Neural cell (in vitro differentiated cells): ENCODE results near the gene FAF1.

Experiments used
- EP300 ChIP-seq: fragments of 450-650 bp; conservative IDR thresholded peaks from 2 replicates; pipeline ENCODE4 v1.6.1; 2014; ENCODE audit warnings: antibody characterized with exemption, mild to moderate bottlenecking, moderate library complexity; ENCODE audit not compliant: poor library complexity, severe bottlenecking
- EZH2 ChIP-seq: fragments of 200-600, 300-800 bp; shearing (Covaris generic), sonication (generic); IDR thresholded peaks from 2 replicates; pipeline ENCODE4 v1.6.1; 2014; ENCODE audit warnings: antibody characterized with exemption, low read length, borderline replicate concordance, mild to moderate bottlenecking; ENCODE audit not compliant: insufficient read depth, poor library complexity, severe bottlenecking
- MXI1 ChIP-seq: fragments of 450-650 bp; conservative IDR thresholded peaks from 2 replicates; pipeline ENCODE4 v1.6.1; 2014; ENCODE audit warnings: antibody characterized with exemption, mild to moderate bottlenecking; ENCODE audit not compliant: poor library complexity, severe bottlenecking
- POLR2AphosphoS5 ChIP-seq: IDR thresholded peaks from 2 replicates; pipeline ENCODE4 v1.6.1; 2012
- RAD21 ChIP-seq: fragments of 450-650 bp; conservative IDR thresholded peaks from 2 replicates; pipeline ENCODE4 v1.6.1; 2014; ENCODE audit warnings: antibody characterized with exemption, mild to moderate bottlenecking, moderate library complexity
- REST ChIP-seq: IDR thresholded peaks from 2 replicates; pipeline ENCODE4 v1.6.1; 2012; ENCODE audit warnings: borderline replicate concordance
- SMC3 ChIP-seq: fragments of 450-650 bp; conservative IDR thresholded peaks from 2 replicates; pipeline ENCODE4 v1.6.1; 2014; ENCODE audit warnings: antibody characterized with exemption, mild to moderate bottlenecking, moderate library complexity; ENCODE audit not compliant: poor library complexity
- TAF1 ChIP-seq: IDR thresholded peaks from 2 replicates; pipeline ENCODE4 v1.6.1; 2012; ENCODE audit warnings: low read depth
- TF ChIP-seq, protein P1 (sequence below): fragments of 450-650 bp; IDR thresholded peaks from 2 replicates; pipeline ENCODE4 v1.5.1; 2014; ENCODE audit warnings: antibody characterized with exemption, mild to moderate bottlenecking, moderate library complexity; ENCODE audit not compliant: poor library complexity, severe bottlenecking

- TF ChIP-seq, protein P1, sequence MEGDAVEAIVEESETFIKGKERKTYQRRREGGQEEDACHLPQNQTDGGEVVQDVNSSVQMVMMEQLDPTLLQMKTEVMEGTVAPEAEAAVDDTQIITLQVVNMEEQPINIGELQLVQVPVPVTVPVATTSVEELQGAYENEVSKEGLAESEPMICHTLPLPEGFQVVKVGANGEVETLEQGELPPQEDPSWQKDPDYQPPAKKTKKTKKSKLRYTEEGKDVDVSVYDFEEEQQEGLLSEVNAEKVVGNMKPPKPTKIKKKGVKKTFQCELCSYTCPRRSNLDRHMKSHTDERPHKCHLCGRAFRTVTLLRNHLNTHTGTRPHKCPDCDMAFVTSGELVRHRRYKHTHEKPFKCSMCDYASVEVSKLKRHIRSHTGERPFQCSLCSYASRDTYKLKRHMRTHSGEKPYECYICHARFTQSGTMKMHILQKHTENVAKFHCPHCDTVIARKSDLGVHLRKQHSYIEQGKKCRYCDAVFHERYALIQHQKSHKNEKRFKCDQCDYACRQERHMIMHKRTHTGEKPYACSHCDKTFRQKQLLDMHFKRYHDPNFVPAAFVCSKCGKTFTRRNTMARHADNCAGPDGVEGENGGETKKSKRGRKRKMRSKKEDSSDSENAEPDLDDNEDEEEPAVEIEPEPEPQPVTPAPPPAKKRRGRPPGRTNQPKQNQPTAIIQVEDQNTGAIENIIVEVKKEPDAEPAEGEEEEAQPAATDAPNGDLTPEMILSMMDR = no peak
- TF ChIP-seq EP300 (no peak), EZH2 (no peak), MXI1 (no peak), TAF1 (no peak), RAD21 (no peak), POLR2AphosphoS5 (no peak), REST (no peak), SMC3 (no peak)
Observed at GRCh38 chr1:50421768-50422674, 538.0 kb downstream of the FAF1 start.
